ENCODE measurements around the gene ADAMTSL3.

- TF ChIP-seq CTCF (conservative IDR thresholded peaks at IDR 0.05) (no peak), ZFX (IDR thresholded peaks at IDR 0.05) (no peak)
Measured at GRCh38 chr15:83733691-83734090, 79.8 kb downstream of the ADAMTSL3 start.

Data from C4-2B (cell line).